Measurements from ENCODE around the gene PIK3C2B. TPM values are rescaled to one million over a fixed set of nuclear protein-coding genes. Genes with fewer than 3 reads are reported as not detected.

The PIK3C2B gene
- total RNA-seq, 4 donors from 2014 or later: 7.4 to 81.5 (median 38.3) TPM

DNA sequence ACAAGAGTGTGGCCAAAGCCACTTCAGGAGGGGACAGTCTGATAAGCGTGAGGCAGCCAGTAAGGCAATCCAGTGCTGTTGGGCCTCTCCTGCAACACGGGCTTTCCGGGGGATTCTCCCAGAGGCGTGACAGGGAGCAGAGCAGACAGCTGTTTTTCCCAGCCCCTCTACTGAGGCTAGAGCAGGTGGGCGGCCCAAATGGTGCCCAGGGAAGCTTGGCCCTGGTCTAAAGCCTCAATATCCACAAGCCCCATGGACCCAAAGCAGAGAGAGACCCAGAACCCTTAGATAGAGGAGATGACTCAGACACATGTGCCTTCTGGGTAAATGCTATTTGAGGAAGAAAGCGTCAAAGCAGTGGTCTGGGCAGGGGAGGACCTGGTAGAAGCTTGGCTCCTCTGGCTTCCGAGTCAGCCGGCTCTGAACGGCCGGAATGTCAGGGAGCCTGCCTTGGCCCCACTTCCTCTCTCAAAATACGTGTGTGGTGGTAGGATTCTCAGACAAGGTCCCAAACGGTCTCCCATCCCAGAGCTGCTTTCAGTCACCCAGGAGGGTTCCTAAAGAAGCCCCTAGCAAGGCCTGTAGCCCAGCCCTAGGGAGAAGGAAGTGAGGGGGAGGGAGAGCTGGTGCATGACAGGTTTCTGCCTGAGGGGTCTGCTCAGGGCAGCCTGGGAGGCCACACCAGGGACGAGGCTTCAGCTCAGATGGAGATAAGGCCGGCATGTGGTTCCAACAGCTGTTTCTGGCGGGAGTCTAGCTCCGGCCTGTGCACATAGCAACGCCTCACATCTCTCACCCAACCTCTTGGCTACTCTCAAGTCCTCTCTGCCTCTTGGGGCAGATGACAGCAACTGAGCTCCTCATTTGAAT is 28.8 kb downstream of the PIK3C2B start:
- H3K27me3 ChIP-seq: no peaks in the 10 kb centered on the region
- no peak overlapping the region for H3K4me3 ChIP-seq
- H3K27ac ChIP-seq: peak overlapping the region; percentile 37 to 77
- H3K9me3 ChIP-seq: no peaks in the 10 kb centered on the region
- H3K4me1 ChIP-seq: peaks cover 0 to 13% of the 10 kb centered on the region in 2 donors
- intact Hi-C loops (cut with DNase I; ENCODE audit: low total_unique reads): no loop called here
- no peaks in the 10 kb centered on the region for H3K36me3 ChIP-seq
- no peak for DNase-seq
- no peak for TF ChIP-seq CTCF (IDR thresholded peaks at IDR 0.05)
- no peak for TF ChIP-seq POLR2A (IDR thresholded peaks at IDR 0.05)

GRCh38 chr1:204464701-204465100 is 29.9 kb downstream of the PIK3C2B start:
- Histone ChIP-seq H3K4me1 (peaks cover 0 to 13% of the 10 kb centered on the region in 2 donors), H3K27ac (peak overlapping the region; percentile 37 to 77), H3K36me3 (no peaks in the 10 kb centered on the region), H3K27me3 (no peaks in the 10 kb centered on the region), H3K4me3 (no peak overlapping the region), H3K9me3 (no peaks in the 10 kb centered on the region)
- intact Hi-C loops (cut with DNase I; ENCODE audit: low total_unique reads): no loop called here
- no peak for DNase-seq
- TF ChIP-seq POLR2A (IDR thresholded peaks at IDR 0.05) (no peak), CTCF (IDR thresholded peaks at IDR 0.05) (no peak)

DNA sequence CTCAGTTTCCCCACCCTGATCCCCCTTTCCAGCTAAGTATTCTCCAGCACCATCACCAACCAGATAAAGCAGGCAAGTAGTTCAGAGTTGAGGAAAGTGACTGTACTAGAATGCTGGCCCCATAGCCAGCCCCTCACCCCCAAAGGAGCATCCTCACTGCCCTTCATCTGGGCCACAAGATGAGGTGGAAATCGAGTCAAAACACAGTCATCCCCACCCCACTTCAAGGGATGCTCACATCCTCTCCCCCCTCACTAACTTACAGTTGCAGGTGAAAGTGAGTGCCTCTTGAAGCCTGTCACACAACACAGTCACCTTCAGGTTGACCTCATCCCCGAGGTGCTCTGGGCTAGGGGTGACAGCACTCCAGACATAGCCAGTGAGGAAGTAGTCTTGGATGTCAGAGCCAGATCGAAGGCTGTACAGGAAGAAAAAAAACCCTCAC is 30.4 kb downstream of the PIK3C2B start:
- Histone ChIP-seq H3K4me1 (peaks cover 0 to 13% of the 10 kb centered on the region in 2 donors), H3K27me3 (no peaks in the 10 kb centered on the region), H3K27ac (peak overlapping the region; percentile 37 to 77), H3K36me3 (no peaks in the 10 kb centered on the region), H3K9me3 (no peaks in the 10 kb centered on the region), H3K4me3 (no peak overlapping the region)
- TF ChIP-seq CTCF (IDR thresholded peaks at IDR 0.05) (no peak), POLR2A (IDR thresholded peaks at IDR 0.05) (no peak)
- intact Hi-C loops (cut with DNase I; ENCODE audit: low total_unique reads): no loop called here
- no peak for DNase-seq

- no peaks in the 10 kb centered on the region for H3K9me3 ChIP-seq
- no peaks in the 10 kb centered on the region for H3K36me3 ChIP-seq
- no peak overlapping the region for H3K4me3 ChIP-seq
- peak overlapping the region in 1 of 2 donors; percentile 77 for H3K27ac ChIP-seq
- no peaks in the 10 kb centered on the region for H3K27me3 ChIP-seq
- intact Hi-C loops (cut with DNase I; ENCODE audit: low total_unique reads): no loop called here
- peaks cover 0 to 13% of the 10 kb centered on the region in 2 donors for H3K4me1 ChIP-seq
- TF ChIP-seq POLR2A (IDR thresholded peaks at IDR 0.05): no peak
- no peak for TF ChIP-seq CTCF (IDR thresholded peaks at IDR 0.05)
- no peak for DNase-seq
These were observed 31.2 kb downstream of the PIK3C2B start for GRCh38 chr1:204463125-204464060.
